CD4-positive, alpha-beta T cell (primary cell): Measurements from ENCODE around the gene DOCK9. TPM values are rescaled to one million over a fixed set of nuclear protein-coding genes. Genes with fewer than 3 reads are reported as not detected.

ENCODE experiments used
- ATAC-seq: fragments of 200-7000 bp; cut with Tn5 transposase; one replicate; pipeline ENCODE4 v1.10.0; 2022; ENCODE audit warnings: mild to moderate bottlenecking; ENCODE audit not compliant: poor library complexity
- CTCF ChIA-PET: fragments of 350-600 bp; sonication (Branson Sonifier 250); formaldehyde crosslinking; loops from one replicate; lab custom pipeline; 2021; ENCODE audit warnings: antibody characterized with exemption, inconsistent platforms; lab: Charles Lee
- POLR2A ChIA-PET: fragments of 350-600 bp; sonication (Branson Sonifier 250); formaldehyde crosslinking; loops from one replicate; lab custom pipeline; 2021; ENCODE audit warnings: antibody characterized with exemption, inconsistent platforms; lab: Charles Lee
- DNase-seq, 14 experiments: peaks; one replicate each; pipeline ENCODE4 v3.0.0-alpha.2; 2013 to 2020; ENCODE audit warnings: mixed read lengths in 2 of 14
- H3K27ac ChIP-seq, 2 donors: one replicate each; pipeline versions ENCODE4 v1.5.1 to v1.7.0; 2013; ENCODE audit warnings: low read length in 2 of 2, low read depth in 1 of 2, mild to moderate bottlenecking in 1 of 2
- H3K27me3 ChIP-seq, 2 experiments: 1 replicate in 1 of 2; 2 replicates in 1 of 2; pipeline versions ENCODE4 v1.6.1 to v1.7.0; 2013; ENCODE audit warnings: low read length in 2 of 2, control low read depth in 1 of 2, mild to moderate bottlenecking in 1 of 2, moderate library complexity in 1 of 2; ENCODE audit not compliant: insufficient read depth in 2 of 2, control insufficient read depth in 1 of 2
- H3K36me3 ChIP-seq: one replicate; pipeline ENCODE4 v1.6.1; 2013; ENCODE audit warnings: low read length, control low read depth; ENCODE audit not compliant: insufficient read depth
- H3K4me1 ChIP-seq: one replicate; pipeline ENCODE4 v1.6.1; 2013; ENCODE audit warnings: low read length, control low read depth; ENCODE audit not compliant: insufficient read depth
- H3K4me3 ChIP-seq: one replicate; pipeline ENCODE4 v1.5.1; 2013; ENCODE audit warnings: mild to moderate bottlenecking, low read length, moderate library complexity
- H3K9me3 ChIP-seq, 2 experiments: 1 replicate in 1 of 2; 2 replicates in 1 of 2; pipeline versions ENCODE4 v1.6.1 to v1.7.0; 2013; ENCODE audit warnings: low read length in 2 of 2, mild to moderate bottlenecking in 2 of 2, control low read depth in 1 of 2, moderate library complexity in 1 of 2; ENCODE audit not compliant: control insufficient read depth in 1 of 2, insufficient read depth in 1 of 2
- H3K27ac Mint-ChIP-seq: one replicate; pipeline ENCODE4 v1.8.0; 2020; ENCODE audit warnings: mixed read lengths
- H3K27me3 Mint-ChIP-seq: one replicate; pipeline ENCODE4 v1.8.0; 2021; ENCODE audit warnings: mixed read lengths
- H3K36me3 Mint-ChIP-seq: one replicate; pipeline ENCODE4 v1.8.0; 2021; ENCODE audit warnings: low read depth, mixed read lengths
- H3K4me1 Mint-ChIP-seq: one replicate; pipeline ENCODE4 v1.8.0; 2021; ENCODE audit warnings: low read depth, mixed read lengths
- H3K4me3 Mint-ChIP-seq: one replicate; pipeline ENCODE4 v1.8.0; 2020; ENCODE audit warnings: mild to moderate bottlenecking, mixed read lengths
- H3K9me3 Mint-ChIP-seq: one replicate; pipeline ENCODE4 v1.8.0; 2020; ENCODE audit warnings: mixed read lengths
- CTCF ChIP-seq: fragments of 200-600 bp; IDR thresholded peaks from one replicate; pipeline ENCODE4 v1.8.0; 2022; ENCODE audit warnings: antibody characterized with exemption, mild to moderate bottlenecking
- intact Hi-C, 2 experiments: fragments of 100-400 bp; cut with DNase I in 1 of 2; cut with micrococcal nuclease in 1 of 2; formaldehyde crosslinking; loops; one replicate each; pipeline versions ENCODE4 v1.15.1 to v1.9.0; 2023 to 2025; cut with DNase I, micrococcal nuclease
- total RNA-seq, 174 experiments: library from RNA in 2 of 174; stranded (reverse) in 2 of 174; gene quantifications; one replicate each; pipeline ENCODE4 v1.2.3 and lab custom pipeline; 2021 to 2026

Gene DOCK9
- total RNA-seq, 2 experiments from 2014 or later = 76.3 to 79.3 TPM

GRCh38 chr13:99008577-99008976, 30.7 kb upstream of the DOCK9 start:
- no peaks in the 10 kb centered on the region for H3K27me3 Mint-ChIP-seq
- TF ChIP-seq CTCF = no peak
- Histone ChIP-seq H3K9me3 (no peaks in the 10 kb centered on the region), H3K27ac (no peak overlapping the region), H3K36me3 (no peaks in the 10 kb centered on the region), H3K4me3 (no peak overlapping the region), H3K4me1 (peaks cover 11% of the 10 kb centered on the region), H3K27me3 (no peaks in the 10 kb centered on the region)
- ATAC-seq (no peak), DNase-seq (no peak)
- H3K36me3 Mint-ChIP-seq = no peaks in the 10 kb centered on the region
- peaks cover 78% of the 10 kb centered on the region for H3K4me1 Mint-ChIP-seq
- POLR2A ChIA-PET = interaction anchor here (1.3 kb wide), 1 partner anchor 8 kb away, joined by 3 read pairs; no protein-coding TSS in a partner anchor
- H3K27ac Mint-ChIP-seq = peak overlapping the region; percentile 0
- no peaks in the 10 kb centered on the region for H3K9me3 Mint-ChIP-seq
- CTCF ChIA-PET = interaction anchor here (0.7 kb wide), 1 partner anchor 27 kb away, joined by 3 read pairs; no protein-coding TSS in a partner anchor
- H3K4me3 Mint-ChIP-seq = no peak overlapping the region
- intact Hi-C loops = no loop called here

GRCh38 chr13:99007414-99007986, 29.6 kb upstream of the DOCK9 start:
- Histone ChIP-seq H3K36me3 (no peaks in the 10 kb centered on the region), H3K9me3 (no peaks in the 10 kb centered on the region), H3K27ac (no peak overlapping the region), H3K4me1 (peaks cover 18% of the 10 kb centered on the region), H3K4me3 (no peak overlapping the region), H3K27me3 (no peaks in the 10 kb centered on the region)
- Mint-ChIP-seq H3K36me3 (no peaks in the 10 kb centered on the region), H3K4me1 (peaks cover 78% of the 10 kb centered on the region), H3K27me3 (no peaks in the 10 kb centered on the region), H3K4me3 (no peak overlapping the region), H3K9me3 (no peaks in the 10 kb centered on the region), H3K27ac (no peak overlapping the region)
- CTCF ChIA-PET = no interaction called here
- POLR2A ChIA-PET = no interaction called here
- ATAC-seq (no peak), DNase-seq (no peak)
- intact Hi-C loops = no loop called here
- no peak for TF ChIP-seq CTCF

GRCh38 chr13:99005609-99006008, 27.7 kb upstream of the DOCK9 start:
- DNase-seq = no peak
- no peak for TF ChIP-seq CTCF
- H3K27ac ChIP-seq = no peak overlapping the region
- ATAC-seq = no peak
- H3K36me3 ChIP-seq = no peaks in the 10 kb centered on the region
- Mint-ChIP-seq H3K4me1 (peaks cover 84% of the 10 kb centered on the region), H3K27me3 (no peaks in the 10 kb centered on the region), H3K4me3 (no peak overlapping the region), H3K27ac (peak overlapping the region; percentile 12), H3K36me3 (no peaks in the 10 kb centered on the region), H3K9me3 (no peaks in the 10 kb centered on the region)
- H3K27me3 ChIP-seq = no peaks in the 10 kb centered on the region
- H3K4me3 ChIP-seq = no peak overlapping the region
- POLR2A ChIA-PET = interaction anchor here (0.7 kb wide), 1 partner anchor 225 kb away, joined by 5 read pairs; no protein-coding TSS in a partner anchor
- H3K4me1 ChIP-seq = peaks cover 33% of the 10 kb centered on the region
- CTCF ChIA-PET = no interaction called here
- no peaks in the 10 kb centered on the region for H3K9me3 ChIP-seq
- intact Hi-C loops = no loop called here
